VCaP (cell line): Measurements from ENCODE around the gene GPR26.
"Not testable (repeated sequence)": the region's sequence is repeated elsewhere in the genome, so short reads cannot be mapped to it uniquely, and the experiment has no call there.

ENCODE experiments used
- H3K27ac ChIP-seq: fragments of 450-650 bp; 2 replicates; pipeline ENCODE4 v1.5.1; 2017
- TF ChIP-seq, protein P1 (sequence below): fragments of 450-650 bp; conservative IDR thresholded peaks from 2 replicates; pipeline ENCODE4 v1.5.1; 2017; ENCODE audit warnings: mild to moderate bottlenecking, moderate library complexity

The GPR26 gene

DNA sequence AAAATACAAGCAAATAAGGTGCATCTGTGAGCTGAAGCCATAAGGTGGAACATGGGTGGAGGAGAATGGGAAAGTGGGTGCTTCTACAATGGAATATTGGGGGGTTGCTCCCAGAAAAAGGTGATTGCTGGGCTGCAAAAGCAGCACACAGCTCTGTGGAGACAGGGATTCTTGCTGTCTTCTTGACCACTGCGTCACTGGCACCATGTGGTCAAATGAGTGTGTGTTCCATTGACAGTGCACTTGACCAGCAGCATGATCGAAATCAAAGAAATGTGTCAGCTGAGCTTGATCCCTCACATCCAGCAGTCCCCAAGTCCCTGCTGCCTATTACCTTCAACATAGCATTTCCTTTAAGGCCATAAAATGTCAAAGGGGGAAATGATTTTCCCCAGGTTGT, 56.2 kb downstream of the GPR26 start:
- no peak overlapping the region for H3K27ac ChIP-seq
- TF ChIP-seq, protein P1, sequence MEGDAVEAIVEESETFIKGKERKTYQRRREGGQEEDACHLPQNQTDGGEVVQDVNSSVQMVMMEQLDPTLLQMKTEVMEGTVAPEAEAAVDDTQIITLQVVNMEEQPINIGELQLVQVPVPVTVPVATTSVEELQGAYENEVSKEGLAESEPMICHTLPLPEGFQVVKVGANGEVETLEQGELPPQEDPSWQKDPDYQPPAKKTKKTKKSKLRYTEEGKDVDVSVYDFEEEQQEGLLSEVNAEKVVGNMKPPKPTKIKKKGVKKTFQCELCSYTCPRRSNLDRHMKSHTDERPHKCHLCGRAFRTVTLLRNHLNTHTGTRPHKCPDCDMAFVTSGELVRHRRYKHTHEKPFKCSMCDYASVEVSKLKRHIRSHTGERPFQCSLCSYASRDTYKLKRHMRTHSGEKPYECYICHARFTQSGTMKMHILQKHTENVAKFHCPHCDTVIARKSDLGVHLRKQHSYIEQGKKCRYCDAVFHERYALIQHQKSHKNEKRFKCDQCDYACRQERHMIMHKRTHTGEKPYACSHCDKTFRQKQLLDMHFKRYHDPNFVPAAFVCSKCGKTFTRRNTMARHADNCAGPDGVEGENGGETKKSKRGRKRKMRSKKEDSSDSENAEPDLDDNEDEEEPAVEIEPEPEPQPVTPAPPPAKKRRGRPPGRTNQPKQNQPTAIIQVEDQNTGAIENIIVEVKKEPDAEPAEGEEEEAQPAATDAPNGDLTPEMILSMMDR = no peak

DNA sequence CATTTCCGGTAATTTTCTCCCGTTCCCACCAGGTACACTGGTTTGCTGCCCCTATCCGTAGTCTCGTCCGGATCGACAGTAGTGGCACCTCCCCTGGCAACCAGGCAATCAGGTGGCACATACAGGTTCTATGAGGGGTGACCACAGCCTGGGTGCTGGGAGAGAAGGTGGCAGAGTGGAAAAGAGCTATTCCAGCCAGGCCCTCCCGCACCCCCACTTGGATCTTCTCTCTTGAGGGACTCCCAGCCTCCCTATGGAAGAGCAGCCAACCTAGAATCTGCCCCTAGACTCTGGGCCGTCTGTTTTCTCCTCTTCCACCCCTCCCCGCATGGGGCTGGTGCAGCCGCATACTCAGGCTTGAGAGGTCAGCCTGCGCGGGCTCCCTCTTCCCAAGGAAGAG, 58.6 kb downstream of the GPR26 start:
- H3K27ac ChIP-seq = no peak overlapping the region
- TF ChIP-seq, protein P1 = no peak

DNA sequence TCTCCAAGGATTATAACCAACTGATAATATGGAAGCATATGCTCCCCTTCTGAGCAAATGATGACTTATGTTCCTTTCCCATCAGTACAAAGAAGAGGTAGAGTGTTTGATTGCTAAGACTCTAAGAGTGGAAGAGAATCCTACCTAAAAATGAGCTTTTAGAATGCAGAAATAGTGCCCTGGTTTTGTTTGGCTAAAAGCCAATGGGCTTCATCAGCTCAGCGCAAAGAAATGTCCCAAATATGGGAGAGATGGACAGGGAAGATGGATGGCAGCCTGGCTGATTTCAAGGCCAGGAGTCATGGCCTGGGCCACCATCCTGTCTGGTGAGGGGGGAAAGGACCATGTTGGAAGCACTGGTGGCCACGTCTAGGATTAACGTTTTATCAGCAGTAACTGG, 60.2 kb downstream of the GPR26 start:
- H3K27ac ChIP-seq = no peak overlapping the region
- TF ChIP-seq, protein P1 = no peak

DNA sequence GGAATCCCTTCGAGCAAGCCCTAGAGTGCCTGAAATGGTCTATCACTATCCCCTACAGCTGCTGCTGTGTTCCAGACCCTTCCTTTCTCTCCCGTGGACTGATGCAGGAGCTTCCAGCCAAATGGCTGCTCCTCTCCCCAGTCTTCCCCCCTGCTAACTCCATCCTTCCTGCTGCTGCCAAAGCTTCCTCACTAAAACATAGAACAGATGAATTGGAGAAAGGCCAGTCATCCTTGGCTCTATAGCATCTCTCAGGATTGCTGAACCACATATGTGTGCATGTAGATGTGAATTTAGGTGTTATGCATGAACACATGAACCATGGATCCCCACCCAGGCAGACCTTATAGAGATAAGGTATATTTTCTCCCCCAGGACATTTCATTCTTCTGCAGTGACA, 60.7 kb downstream of the GPR26 start:
- TF ChIP-seq, protein P1 = no peak
- H3K27ac ChIP-seq = no peak overlapping the region

DNA sequence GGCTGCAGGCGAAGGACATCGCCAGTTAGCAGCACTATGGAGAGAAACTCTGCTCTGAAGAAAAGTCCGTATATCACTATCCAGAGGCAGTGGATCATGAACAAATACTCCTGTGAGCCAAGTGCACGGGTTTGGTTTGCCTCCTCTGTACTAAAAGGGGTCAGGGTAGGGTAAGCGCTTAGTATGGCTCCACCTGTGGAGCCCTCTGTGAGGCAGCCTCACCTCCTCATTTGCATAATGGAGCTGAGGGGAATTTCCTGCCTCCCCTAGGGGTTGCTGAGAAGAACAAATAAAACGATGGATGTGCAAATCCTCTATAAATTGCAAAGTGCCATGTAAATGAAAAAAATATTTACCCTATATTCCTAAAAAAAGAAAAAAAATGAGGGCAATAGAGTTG, 63.4 kb downstream of the GPR26 start:
- H3K27ac ChIP-seq = no peak overlapping the region
- TF ChIP-seq, protein P1 = no peak

DNA sequence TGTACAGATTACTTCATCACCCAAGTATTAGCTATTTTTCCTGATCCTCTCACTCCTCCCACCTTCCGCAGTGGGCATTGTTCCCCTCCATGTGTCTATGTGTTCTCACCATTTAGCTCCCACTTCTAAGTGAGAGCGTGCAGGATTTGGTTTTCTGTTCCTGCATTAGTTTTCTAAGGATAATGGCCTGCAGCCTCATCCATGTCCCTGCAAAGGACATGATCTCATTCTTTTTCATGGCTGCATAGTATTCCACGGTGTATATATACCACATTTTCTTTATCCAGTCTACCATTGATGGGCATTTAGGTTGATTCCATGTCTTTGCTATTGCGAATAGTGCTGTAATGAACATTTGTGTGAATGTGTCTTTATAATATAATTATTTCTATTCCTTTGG, 70.8 kb downstream of the GPR26 start:
- not testable (repeated sequence) for H3K27ac ChIP-seq

DNA sequence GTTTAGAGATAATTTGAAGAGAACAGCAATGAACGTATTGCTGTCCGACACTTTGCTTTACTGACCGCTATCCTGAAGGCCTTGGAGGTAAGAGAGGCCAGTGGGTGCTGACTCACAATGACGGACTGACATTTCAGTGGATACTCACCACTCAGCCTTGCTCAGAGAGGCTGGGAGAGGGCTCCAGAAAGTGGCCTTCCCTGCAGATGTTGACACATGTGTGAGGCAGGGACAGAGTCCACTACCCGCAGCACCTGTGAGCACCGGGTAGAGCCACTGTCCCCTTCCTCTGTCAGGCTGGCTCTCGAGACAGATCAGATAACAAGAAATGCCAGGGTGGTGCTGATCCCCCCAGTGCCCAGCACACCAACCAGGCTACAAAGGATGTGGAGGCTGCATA, 75.0 kb downstream of the GPR26 start:
- TF ChIP-seq, protein P1 = no peak
- H3K27ac ChIP-seq = no peak overlapping the region

DNA sequence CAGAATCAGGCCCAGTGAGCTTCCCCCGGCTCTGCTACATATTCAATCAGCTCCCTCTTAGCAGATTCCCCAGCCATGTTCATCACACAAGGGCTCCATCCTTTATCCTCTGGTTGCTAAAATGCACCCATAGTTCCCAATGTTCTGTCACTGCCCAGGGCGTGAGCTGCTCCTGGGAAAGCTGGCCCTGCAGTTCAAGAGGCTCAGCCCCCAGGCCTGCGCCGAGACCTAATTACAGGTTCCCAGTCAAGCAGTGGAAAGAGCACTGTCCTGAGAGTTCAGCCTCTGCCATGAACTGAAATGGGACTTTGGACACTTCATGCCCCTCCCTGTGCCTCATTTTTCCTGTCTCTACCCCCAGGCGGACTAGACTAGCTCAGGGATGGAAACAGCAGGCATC, 75.6 kb downstream of the GPR26 start:
- TF ChIP-seq, protein P1 = no peak

More for the DNA sequence above, 75.6 kb downstream of the GPR26 start:
- H3K27ac ChIP-seq = no peak overlapping the region
